IMR-90 (cell line): Measurements from ENCODE around the gene RETREG1. TPM values are rescaled to one million over a fixed set of nuclear protein-coding genes. Genes with fewer than 3 reads are reported as not detected.

Experiments
- ATAC-seq: fragments of 200-7000 bp; cut with Tn5 transposase; 2 replicates; pipeline ENCODE4 v1.9.1; 2020; ENCODE audit warnings: low read depth, mild to moderate bottlenecking, moderate library complexity
- BruUV-seq: library from RNA; stranded (reverse); fragments of 400-500 nt; replicated peaks from 2 replicates; lab custom pipeline; 2021; lab: Mats Ljungman, UMichigan
- CTCF ChIA-PET: fragments of 300-600 bp; formaldehyde crosslinking; extraction: SDS; loops from one replicate; lab custom pipeline; 2021; ENCODE audit warnings: antibody characterized with exemption; lab: Yijun Ruan, JAX
- POLR2A ChIA-PET: fragments of 300-600 bp; sonication (Branson Sonifier 250); formaldehyde crosslinking; loops from one replicate; lab custom pipeline; 2022; ENCODE audit warnings: antibody characterized with exemption; ENCODE audit not compliant: unreplicated experiment; lab: Charles Lee
- DNase-seq: peaks from one replicate; pipeline ENCODE4 v3.0.0; 2013
- H2AFZ ChIP-seq: replicated peaks from 2 replicates; pipeline ENCODE3; 2013; ENCODE audit warnings: low read length, mild to moderate bottlenecking; ENCODE audit not compliant: poor library complexity
- H2AK5ac ChIP-seq: 2 replicates; pipeline ENCODE4 v1.6.1; 2013; ENCODE audit warnings: low read depth, low read length, inconsistent platforms
- H2AK9ac ChIP-seq: replicated peaks from 2 replicates; pipeline ENCODE3; 2013; ENCODE audit warnings: mild to moderate bottlenecking, low read depth, low read length, moderate library complexity; ENCODE audit not compliant: poor library complexity
- H2BK120ac ChIP-seq: 2 replicates; pipeline ENCODE4 v1.6.1; 2013; ENCODE audit warnings: low read depth, low read length, inconsistent platforms
- H2BK15ac ChIP-seq: 3 replicates; pipeline ENCODE4 v1.6.1; 2013; ENCODE audit warnings: low read depth, low read length, inconsistent platforms
- H2BK20ac ChIP-seq: 2 replicates; pipeline ENCODE4 v1.6.1; 2013; ENCODE audit warnings: low read depth, mild to moderate bottlenecking, inconsistent platforms, low read length, moderate library complexity
- H2BK5ac ChIP-seq: 2 replicates; pipeline ENCODE4 v1.6.1; 2013; ENCODE audit warnings: mild to moderate bottlenecking, low read depth, low read length, inconsistent platforms; ENCODE audit not compliant: poor library complexity, severe bottlenecking
- H3K14ac ChIP-seq: replicated peaks from 2 replicates; pipeline ENCODE4 v1.6.1; 2013; ENCODE audit warnings: low read depth, low read length, inconsistent platforms
- H3K18ac ChIP-seq: 2 replicates; pipeline ENCODE4 v1.6.1; 2013; ENCODE audit warnings: low read depth, low read length, control low read depth
- H3K23ac ChIP-seq: 2 replicates; pipeline ENCODE4 v1.6.1; 2013; ENCODE audit warnings: low read depth, low read length, inconsistent platforms
- H3K27ac ChIP-seq: 2 replicates; pipeline ENCODE4 v1.5.1; 2013; ENCODE audit warnings: mild to moderate bottlenecking, control low read depth, low read length; ENCODE audit not compliant: insufficient read depth
- H3K27me3 ChIP-seq: 2 replicates; pipeline ENCODE4 v1.6.1; 2013; ENCODE audit warnings: low read length; ENCODE audit not compliant: control insufficient read depth, insufficient read depth
- H3K36me3 ChIP-seq: 2 replicates; pipeline ENCODE4 v1.6.1; 2013; ENCODE audit warnings: low read length, mixed read lengths; ENCODE audit not compliant: control insufficient read depth, insufficient read depth
- H3K4ac ChIP-seq: 2 replicates; pipeline ENCODE4 v1.6.1; 2013; ENCODE audit warnings: low read depth, low read length, inconsistent platforms
- H3K4me1 ChIP-seq: 2 replicates; pipeline ENCODE4 v1.6.1; 2013; ENCODE audit warnings: low read length, mixed read lengths; ENCODE audit not compliant: control insufficient read depth, insufficient read depth
- H3K4me2 ChIP-seq: 2 replicates; pipeline ENCODE4 v1.6.1; 2013; ENCODE audit warnings: low read depth, mild to moderate bottlenecking, control low read depth, low read length, moderate library complexity
- H3K4me3 ChIP-seq: 2 replicates; pipeline ENCODE4 v1.5.1; 2013; ENCODE audit warnings: low read depth, mild to moderate bottlenecking, control low read depth, low read length, moderate library complexity; ENCODE audit not compliant: insufficient read depth
- H3K56ac ChIP-seq: 2 replicates; pipeline ENCODE4 v1.6.1; 2013; ENCODE audit warnings: low read length, inconsistent platforms; ENCODE audit not compliant: insufficient read depth; ENCODE audit errors: extremely low read depth
- H3K79me1 ChIP-seq, 2 experiments: 2 replicates each; pipeline ENCODE4 v1.6.1; 2013; ENCODE audit warnings: low read length in 2 of 2, inconsistent platforms in 1 of 2, low read depth in 1 of 2
- H3K9ac ChIP-seq: 2 replicates; pipeline ENCODE4 v1.6.1; 2013; ENCODE audit warnings: low read depth, low read length, control low read depth
- H3K9me1 ChIP-seq: 2 replicates; pipeline ENCODE4 v1.6.1; 2013; ENCODE audit warnings: low read length, inconsistent platforms; ENCODE audit not compliant: insufficient read depth
- H3K9me3 ChIP-seq: 2 replicates; pipeline ENCODE4 v1.6.1; 2013; ENCODE audit warnings: low read length; ENCODE audit not compliant: control insufficient read depth, insufficient read depth
- H4K20me1 ChIP-seq: 2 replicates; pipeline ENCODE4 v1.6.1; 2013; ENCODE audit warnings: low read length, inconsistent platforms; ENCODE audit not compliant: insufficient read depth
- H4K5ac ChIP-seq: 2 replicates; pipeline ENCODE4 v1.6.1; 2013; ENCODE audit warnings: mild to moderate bottlenecking, low read depth, low read length, control low read depth
- H4K8ac ChIP-seq, 2 experiments: 2 replicates each; pipeline ENCODE4 v1.6.1; 2013; ENCODE audit warnings: low read depth in 2 of 2, low read length in 2 of 2, control low read depth in 1 of 2, inconsistent platforms in 1 of 2
- H4K91ac ChIP-seq: 2 replicates; pipeline ENCODE4 v1.6.1; 2013; ENCODE audit warnings: low read depth, low read length, inconsistent platforms; ENCODE audit not compliant: insufficient read depth
- BHLHE40 ChIP-seq: fragments of 150-350 bp; IDR thresholded peaks from 2 replicates; pipeline ENCODE4 v1.6.1; 2016; ENCODE audit warnings: mild to moderate bottlenecking, low read depth, low read length
- CEBPB ChIP-seq: IDR thresholded peaks from 2 replicates; pipeline ENCODE4 v1.6.1; 2012; ENCODE audit warnings: low read depth, low read length, improper control_type of control experiment
- CHD1 ChIP-seq: IDR thresholded peaks from 2 replicates; pipeline ENCODE4 v1.6.1; 2012; ENCODE audit warnings: low read depth, low read length, improper control_type of control experiment
- CTCF ChIP-seq: conservative IDR thresholded peaks from 2 replicates; pipeline ENCODE4 v1.5.1; 2012; ENCODE audit warnings: mild to moderate bottlenecking, low read depth, low read length, improper control_type of control experiment
- ELK1 ChIP-seq: fragments of 150-350 bp; IDR thresholded peaks from 2 replicates; pipeline ENCODE4 v1.6.1; 2016; ENCODE audit warnings: low read depth, mild to moderate bottlenecking, low read length, moderate library complexity, borderline replicate concordance
- FOS ChIP-seq: fragments of 150-350 bp; IDR thresholded peaks from 2 replicates; pipeline ENCODE4 v1.6.1; 2016; ENCODE audit warnings: low read depth, low read length
- MAFK ChIP-seq: IDR thresholded peaks from 2 replicates; pipeline ENCODE4 v1.6.1; 2012; ENCODE audit warnings: low read depth, low read length, improper control_type of control experiment
- MAZ ChIP-seq: IDR thresholded peaks from 2 replicates; pipeline ENCODE4 v1.6.1; 2012; ENCODE audit warnings: low read depth, mild to moderate bottlenecking, low read length, improper control_type of control experiment, moderate library complexity, borderline replicate concordance
- MXI1 ChIP-seq: IDR thresholded peaks from 2 replicates; pipeline ENCODE4 v1.6.1; 2012; ENCODE audit warnings: low read depth, mild to moderate bottlenecking, low read length, moderate library complexity, borderline replicate concordance
- NFE2L2 ChIP-seq: fragments of 150-350 bp; IDR thresholded peaks from 2 replicates; pipeline ENCODE4 v1.6.1; 2016; ENCODE audit warnings: low read depth, mild to moderate bottlenecking, low read length
- POLR2A ChIP-seq: IDR thresholded peaks from 2 replicates; pipeline ENCODE4 v1.6.1; 2012; ENCODE audit warnings: mild to moderate bottlenecking, low read depth, low read length
- RAD21 ChIP-seq: IDR thresholded peaks from 2 replicates; pipeline ENCODE4 v1.6.1; 2012; ENCODE audit warnings: low read length, improper control_type of control experiment
- RCOR1 ChIP-seq: IDR thresholded peaks from 2 replicates; pipeline ENCODE4 v1.6.1; 2012; ENCODE audit warnings: mild to moderate bottlenecking, low read length, improper control_type of control experiment; ENCODE audit not compliant: insufficient replicate concordance
- RFX5 ChIP-seq: IDR thresholded peaks from 2 replicates; pipeline ENCODE4 v1.8.0; 2012; ENCODE audit warnings: low read depth, mild to moderate bottlenecking, low read length, moderate library complexity
- SMC3 ChIP-seq: fragments of 150-350 bp; IDR thresholded peaks from 2 replicates; pipeline ENCODE4 v1.6.1; 2016; ENCODE audit warnings: low read depth, mild to moderate bottlenecking, antibody characterized with exemption, low read length, moderate library complexity
- USF2 ChIP-seq: fragments of 150-350 bp; IDR thresholded peaks from 2 replicates; pipeline ENCODE4 v1.6.1; 2017; ENCODE audit warnings: mild to moderate bottlenecking, antibody characterized with exemption, low read length, low read depth
- WGBS, 2 experiments: methylation state at CpG; one replicate each; pipeline versions ENCODE4 v1.1.5 to v1.1.7; 2013; ENCODE audit warnings: missing lambda C conversion rate in 2 of 2; ENCODE audit not compliant: insufficient read length in 1 of 2; ENCODE audit errors: extremely low coverage in 2 of 2; 5-methylcytosine and 5-hydroxymethylcytosine counted together
- dilution Hi-C: fragments of 300-500 bp; cut with HindIII; formaldehyde crosslinking; loops from one replicate; pipeline ENCODE4 v1.14.3; 2018; ENCODE audit warnings: low sequenced_read_pairs; ENCODE audit not compliant: unreplicated experiment
- in situ Hi-C: fragments of 300-500 bp; cut with MboI; formaldehyde crosslinking; loops from 3 replicates; pipeline ENCODE4 v1.14.3; 2019; ENCODE audit warnings: low sequenced_read_pairs, inconsistent platforms, mixed read lengths
- intact Hi-C: fragments of 100-400 bp; cut with micrococcal nuclease; formaldehyde crosslinking; loops from 2 replicates; pipeline ENCODE4 v1.10.0; 2022
- polyA plus RNA-seq, 3 experiments: library from polyadenylated mRNA; depleted of rRNA; stranded (reverse); fragments of >200 nt; gene quantifications; 2 replicates each; pipeline ENCODE4 v1.2.3, GENCODE V29; 2012; ENCODE audit warnings: low replicate concordance in 1 of 3
- total RNA-seq: library from RNA; depleted of rRNA; stranded (reverse); fragments of >200 nt; gene quantifications from 2 replicates; pipeline ENCODE4 v1.2.3, GENCODE V29; 2012

Gene RETREG1
- total and polyA plus RNA-seq, 2 of the 4 experiments (the other 2 are of a cell fraction) = not detected

GRCh38 chr5:16529306-16529705 lies 87.5 kb downstream of the RETREG1 start:
- CTCF ChIA-PET = no interaction called here
- no peaks in the 10 kb centered on the region for H3K36me3 ChIP-seq
- no peaks in the 10 kb centered on the region for H3K79me1 ChIP-seq
- no peak overlapping the region for H4K8ac ChIP-seq
- H3K4ac ChIP-seq = no peak overlapping the region
- no peak overlapping the region for H2BK120ac ChIP-seq
- H3K56ac ChIP-seq = no peak overlapping the region
- H3K14ac ChIP-seq = no peak overlapping the region
- no peaks in the 10 kb centered on the region for H4K20me1 ChIP-seq
- H3K23ac ChIP-seq = no peak overlapping the region
- H3K4me2 ChIP-seq = no peak overlapping the region
- no peak overlapping the region for H2BK5ac ChIP-seq
- H3K27ac ChIP-seq = no peak overlapping the region
- no peak for ATAC-seq
- H3K4me3 ChIP-seq = no peak overlapping the region
- no peak for DNase-seq
- no TSS peak for BruUV-seq
- POLR2A ChIA-PET = no interaction called here
- no peak overlapping the region for H2AK5ac ChIP-seq
- no peaks in the 10 kb centered on the region for H3K9me3 ChIP-seq
- H2AK9ac ChIP-seq = no peak overlapping the region
- H4K5ac ChIP-seq = no peak overlapping the region
- no peak overlapping the region for H2AFZ ChIP-seq
- no peak overlapping the region for H4K91ac ChIP-seq
- in situ Hi-C loops = no loop called here
- H3K9ac ChIP-seq = no peak overlapping the region
- dilution Hi-C loops = no loop called here
- no peak overlapping the region for H2BK20ac ChIP-seq
- H2BK15ac ChIP-seq = no peak overlapping the region
- no peak for TF ChIP-seq BHLHE40
- TF ChIP-seq NFE2L2 = no peak
- no peak for TF ChIP-seq CHD1
- TF ChIP-seq RAD21 = no peak
- no peak for TF ChIP-seq POLR2A
- no peak for TF ChIP-seq MAFK
- no peak for TF ChIP-seq ELK1
- no peak for TF ChIP-seq MXI1
- no peak for TF ChIP-seq CTCF
- TF ChIP-seq RFX5 = no peak
- no peak for TF ChIP-seq FOS
- no peak for TF ChIP-seq CEBPB
- no peak for TF ChIP-seq MAZ
- no peak for TF ChIP-seq SMC3
- no peak for TF ChIP-seq RCOR1
- no peak for TF ChIP-seq USF2
- no peak overlapping the region for H3K18ac ChIP-seq
- no CpG with 5 or more reads among the region's 7 CpGs for WGBS, 2 experiments
- H3K4me1 ChIP-seq = no peaks in the 10 kb centered on the region
- peaks cover 21% of the 10 kb centered on the region for H3K27me3 ChIP-seq
- intact Hi-C loops = no loop called here
- no peaks in the 10 kb centered on the region for H3K9me1 ChIP-seq
